Neural progenitor cell (in vitro differentiated cells): ENCODE measurements around the gene NCKAP5.

Source experiments
- CTCF ChIP-seq: fragments of 200-600 bp; sonication (generic); IDR thresholded peaks from 2 replicates; pipeline ENCODE4 v1.5.1; 2017; ENCODE audit warnings: antibody characterized with exemption, mild to moderate bottlenecking
- EZH2 ChIP-seq: fragments of 200-600 bp; sonication (generic); IDR thresholded peaks from 2 replicates; pipeline ENCODE4 v1.6.1; 2017; ENCODE audit warnings: antibody characterized with exemption, mild to moderate bottlenecking, moderate library complexity
- EZH2phosphoT487 ChIP-seq: fragments of 200-600 bp; sonication (generic); IDR thresholded peaks from 2 replicates; pipeline ENCODE4 v1.6.1; 2017; ENCODE audit warnings: antibody characterized with exemption

DNA sequence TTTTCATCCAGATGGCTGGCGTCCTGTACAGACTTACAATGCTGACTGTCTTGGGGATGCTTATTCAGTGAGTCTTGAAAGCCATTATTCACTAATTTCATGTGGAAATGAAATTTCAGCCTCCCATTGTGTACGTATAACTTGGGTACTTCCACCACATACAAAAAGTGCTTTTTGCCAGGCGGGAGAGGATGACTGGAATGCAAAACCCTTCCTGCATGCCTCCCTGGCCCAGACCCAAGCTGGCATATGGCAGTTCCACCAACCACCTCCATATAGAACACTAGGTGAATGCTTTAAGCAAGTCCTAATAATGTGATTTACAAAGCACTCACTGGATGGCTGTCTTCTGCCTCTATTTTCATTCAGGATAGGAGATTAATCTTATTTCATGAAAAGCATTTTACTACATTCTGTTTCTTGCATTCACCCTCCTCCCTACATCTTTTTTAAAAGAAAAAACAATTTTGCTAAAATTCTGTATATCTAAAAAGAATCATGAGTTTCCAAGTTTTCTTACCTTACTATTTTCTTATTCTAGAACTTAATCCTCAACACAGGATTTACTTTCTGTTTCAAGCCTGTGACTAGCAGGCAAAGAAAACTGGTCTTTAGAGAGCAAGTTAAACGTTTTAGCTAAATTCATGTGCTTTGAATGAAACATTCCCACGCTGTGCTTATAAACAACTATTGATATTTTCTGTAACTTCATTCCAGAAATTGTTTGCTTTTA lies 327.6 kb downstream of the NCKAP5 start:
- no peak for TF ChIP-seq CTCF
- TF ChIP-seq EZH2: no peak
- TF ChIP-seq EZH2phosphoT487: no peak
